Tibial nerve (tissue), 3 donors: ENCODE results near the gene PRR5.

ENCODE experiments used
- CTCF ChIP-seq, 5 experiments: fragments of 200-600 bp in 3 of 5; fragments of 450-650 bp in 2 of 5; sonication (generic) in 3 of 5; IDR thresholded peaks; one replicate each; pipeline ENCODE4 v1.5.1; 2016 to 2019; ENCODE audit warnings: antibody characterized with exemption in 5 of 5, mild to moderate bottlenecking in 3 of 5, moderate library complexity in 2 of 5
- POLR2A ChIP-seq, 2 donors: fragments of 450-650 bp; IDR thresholded peaks; one replicate each; pipeline ENCODE4 v1.6.1; 2017; ENCODE audit warnings: antibody characterized with exemption in 2 of 2, mild to moderate bottlenecking in 2 of 2, moderate library complexity in 2 of 2

GRCh38 chr22:44745853-44746789, 44.1 kb downstream of the PRR5 start:
- TF ChIP-seq CTCF (IDR thresholded peaks at IDR 0.05) (no peak), POLR2A (IDR thresholded peaks at IDR 0.05) (no peak)
